Bone marrow (tissue), 2 donors: ENCODE data around the gene CFHR2.

ENCODE experiments used
- DNase-seq, 2 donors: peaks; one replicate each; lab custom pipeline; 2025; lab: John Stamatoyannopoulos, UW

Gene CFHR2

GRCh38 chr1:197001828-197002227 lies 58.3 kb downstream of the CFHR2 start:
- DNase-seq: no peak

GRCh38 chr1:197003132-197003531 lies 59.6 kb downstream of the CFHR2 start:
- no peak for DNase-seq

- DNase-seq: no peak
Observed at GRCh38 chr1:197008861-197009260, 65.3 kb downstream of the CFHR2 start.
